HG03159 (cell line): ENCODE data around the gene TRAPPC12.
"Not testable (repeated sequence)": the region's sequence is repeated elsewhere in the genome, so short reads cannot be mapped to it uniquely, and the experiment has no call there.

Experiments
- ATAC-seq: cut with Tn5 transposase; IDR thresholded peaks from one replicate; pipeline ENCODE4 v1.9.1; 2021; ENCODE audit warnings: mild to moderate bottlenecking, moderate library complexity; ENCODE audit not compliant: unreplicated experiment

The TRAPPC12 gene

GRCh38 chr2:3498783-3499394 lies 119.4 kb downstream of the TRAPPC12 start:
- ATAC-seq: no peak

- ATAC-seq: no peak
These were observed 120.9 kb downstream of the TRAPPC12 start for GRCh38 chr2:3500326-3500899.

DNA sequence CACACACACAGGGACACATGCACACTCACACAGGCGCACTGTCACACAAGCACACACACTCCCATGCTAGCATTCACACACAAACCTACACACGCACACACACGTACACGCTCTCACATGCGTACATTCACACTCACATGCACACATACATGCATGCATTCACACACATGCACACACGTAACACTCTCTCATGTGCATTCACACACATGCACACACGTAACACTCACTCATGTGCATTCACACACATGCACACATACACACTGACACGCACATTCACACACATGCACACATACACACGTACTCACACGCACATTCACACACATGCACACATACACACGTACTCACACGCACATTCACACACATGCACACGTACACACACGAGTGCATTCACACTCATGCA lies 123.6 kb downstream of the TRAPPC12 start:
- no peak for ATAC-seq

- ATAC-seq: no peak
These were observed 124.0 kb downstream of the TRAPPC12 start for GRCh38 chr2:3503483-3503882.

DNA sequence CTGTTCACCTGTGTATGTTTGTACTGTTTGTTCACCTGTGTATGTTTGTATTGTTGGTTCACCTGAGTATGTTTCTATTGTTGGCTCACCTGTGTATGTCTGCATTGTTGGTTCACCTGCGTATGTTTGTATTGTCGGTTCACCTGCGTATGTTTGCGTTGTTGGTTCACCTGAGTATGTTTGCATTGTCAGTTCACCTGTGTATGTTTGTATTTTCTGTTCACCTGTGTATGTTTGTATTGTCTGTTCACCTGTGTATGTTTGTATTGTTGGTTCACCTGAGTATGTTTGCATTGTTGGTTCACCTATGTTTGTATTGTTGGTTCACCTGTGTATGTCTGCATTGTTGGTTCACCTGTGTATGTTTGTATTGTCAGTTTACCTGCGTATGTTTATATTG lies 125.2 kb downstream of the TRAPPC12 start:
- no peak for ATAC-seq

- ATAC-seq: no peak
These were observed 126.3 kb downstream of the TRAPPC12 start for GRCh38 chr2:3505771-3506170.

DNA sequence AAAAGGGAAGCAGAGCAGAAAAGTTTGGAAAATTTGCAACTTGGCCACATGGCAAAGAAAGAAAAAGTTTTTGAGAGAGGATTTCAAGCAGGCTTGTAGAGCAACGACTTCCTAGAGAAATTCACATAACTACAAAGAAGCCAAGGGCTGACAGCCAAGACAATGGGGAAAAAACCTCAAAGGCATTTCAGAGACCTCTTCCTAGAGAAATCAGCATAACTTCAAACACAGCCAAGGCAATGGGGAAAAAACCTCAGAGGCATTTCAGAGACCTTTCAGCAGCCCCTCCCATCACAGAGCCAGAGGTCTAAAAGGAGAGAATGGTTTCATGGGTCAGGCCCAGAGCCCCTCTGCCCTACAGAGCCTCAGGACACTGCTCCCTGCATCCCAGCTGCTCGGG lies 132.6 kb downstream of the TRAPPC12 start:
- ATAC-seq: no peak

DNA sequence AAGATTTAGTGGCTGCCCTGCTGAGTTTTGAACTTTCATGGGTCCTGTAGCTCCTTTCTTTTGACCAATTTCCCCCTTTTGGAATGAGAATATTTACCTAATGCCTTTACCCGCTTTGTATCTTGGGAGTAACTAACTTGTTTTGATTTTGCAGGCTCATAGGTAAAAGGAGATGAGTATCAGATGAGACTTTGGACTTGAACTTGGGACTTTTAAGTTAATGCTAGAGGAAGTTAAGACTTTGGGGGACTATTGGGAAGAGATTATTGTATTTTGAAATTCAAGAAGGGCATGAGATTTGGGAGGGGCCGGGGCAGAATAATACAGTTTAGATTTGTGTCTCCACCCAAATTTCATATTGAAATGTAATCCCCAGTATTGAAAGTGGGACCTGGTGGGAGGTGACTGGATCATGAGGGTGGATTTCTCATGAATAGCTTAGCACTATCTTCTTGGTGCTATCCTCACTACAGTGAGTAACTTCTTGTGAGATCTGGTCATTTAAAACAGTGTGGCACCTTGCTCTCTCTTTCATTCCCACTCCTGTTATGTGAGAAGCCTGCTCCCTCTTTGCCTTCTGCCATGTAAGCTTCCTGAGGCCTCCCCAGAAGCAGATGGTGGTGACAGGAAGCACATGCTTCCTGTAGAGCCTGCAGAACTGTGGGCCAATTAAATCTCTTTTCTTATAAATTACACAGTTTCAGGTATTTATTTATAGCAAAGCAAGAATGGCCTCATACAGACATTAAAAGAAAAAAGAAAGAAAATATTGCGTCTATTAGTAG lies 133.7 kb downstream of the TRAPPC12 start:
- no peak for ATAC-seq

GRCh38 chr2:3515438-3515837 lies 135.9 kb downstream of the TRAPPC12 start:
- not testable (repeated sequence) for ATAC-seq

DNA sequence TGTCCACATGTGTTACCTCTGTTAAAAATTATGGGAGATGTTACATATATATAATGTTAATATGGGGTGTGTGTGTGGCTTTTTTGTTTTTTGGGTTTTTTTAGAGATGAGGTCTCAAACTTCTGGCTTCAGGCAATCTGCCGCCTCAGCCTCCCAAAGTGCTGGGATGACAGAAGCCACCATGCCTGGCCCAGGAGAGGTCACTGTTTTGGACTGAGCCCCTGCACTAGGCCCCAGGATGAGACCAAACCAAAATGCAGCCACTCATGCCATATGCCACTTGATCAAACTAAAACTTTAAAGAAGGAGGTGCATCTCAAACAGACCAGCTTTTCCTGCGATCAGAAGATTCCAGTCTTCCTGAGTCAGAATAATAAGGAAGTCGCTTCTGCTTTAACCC lies 137.3 kb downstream of the TRAPPC12 start:
- no peak for ATAC-seq

DNA sequence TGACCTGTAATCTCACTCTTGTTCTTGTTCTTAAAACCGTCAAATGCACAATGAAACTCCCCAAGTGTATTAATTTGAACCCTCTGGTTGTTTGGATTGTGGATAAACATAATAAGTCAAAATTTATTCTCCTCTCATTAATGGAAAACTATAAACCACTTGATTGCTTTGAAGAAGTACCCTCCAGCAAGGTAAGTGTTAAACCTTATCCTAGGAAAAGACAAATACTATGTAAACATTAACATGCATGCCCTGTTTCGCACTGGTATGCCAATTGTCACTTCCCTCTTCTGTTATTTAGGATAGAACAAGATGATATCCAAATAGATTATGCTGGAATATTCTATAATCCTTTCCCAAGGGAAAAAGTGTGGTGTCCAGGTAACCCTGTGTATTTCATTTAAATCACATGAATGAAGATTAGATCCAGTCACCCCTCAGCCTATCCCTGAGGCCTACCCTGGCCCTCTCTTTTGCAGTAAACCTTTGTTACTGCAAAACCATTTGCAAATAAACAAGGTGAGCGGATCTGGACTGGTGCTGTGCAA lies 138.5 kb downstream of the TRAPPC12 start:
- ATAC-seq: no peak

- peak; percentile 86 for ATAC-seq
These were observed 139.2 kb downstream of the TRAPPC12 start for GRCh38 chr2:3518496-3519254.

GRCh38 chr2:3519255-3520205 lies 140.0 kb downstream of the TRAPPC12 start, which contains the start of gene ADI1:
Gene ADI1 (minus strand): TSS chr2:3519531. CDS start chr2:3519487, 44 bp downstream.
- ATAC-seq: peak; percentile 60

DNA sequence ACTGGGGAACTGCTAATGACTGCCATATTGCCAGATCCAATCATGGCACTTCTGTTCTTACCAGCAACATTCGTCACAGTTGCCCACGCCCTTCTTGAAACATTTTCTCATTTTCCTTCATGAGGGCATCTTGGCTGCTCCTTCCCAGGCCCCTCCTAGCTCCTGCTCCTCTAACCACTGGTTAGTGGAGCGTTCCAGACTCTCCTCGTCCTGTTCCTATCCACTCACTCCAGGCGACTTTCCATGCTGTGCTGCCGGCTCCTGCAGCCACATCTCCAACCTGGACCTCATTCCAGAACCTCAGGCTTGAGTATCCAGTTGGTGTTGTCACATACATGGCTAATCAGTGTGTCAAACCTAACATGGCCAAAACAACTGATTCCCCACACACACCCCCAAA lies 141.1 kb downstream of the TRAPPC12 start:
- ATAC-seq: no peak

DNA sequence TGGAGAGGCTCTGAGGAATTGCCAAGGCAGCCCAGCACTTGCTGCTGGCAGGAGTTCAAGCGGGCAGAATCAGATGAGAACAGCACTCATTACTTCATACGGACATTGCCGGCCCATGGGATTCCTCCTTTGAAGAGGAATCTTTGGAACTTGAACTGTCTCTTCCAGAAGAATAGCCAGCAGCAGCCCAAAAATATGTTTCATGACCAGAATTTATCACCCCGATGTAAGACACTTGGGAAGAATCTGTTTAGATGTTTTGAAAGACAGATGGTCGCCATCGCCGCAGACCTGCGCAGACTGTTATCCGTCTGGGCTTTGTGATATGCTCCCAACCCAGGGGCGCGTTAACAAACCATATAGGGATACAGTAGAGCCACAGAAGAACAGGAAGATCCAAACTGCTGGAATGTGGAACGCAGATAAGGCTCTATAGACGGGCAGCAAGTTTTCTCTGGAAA lies 143.5 kb downstream of the TRAPPC12 start:
- no peak for ATAC-seq

- ATAC-seq: no peak
These were observed 144.1 kb downstream of the TRAPPC12 start for GRCh38 chr2:3523551-3524041.

DNA sequence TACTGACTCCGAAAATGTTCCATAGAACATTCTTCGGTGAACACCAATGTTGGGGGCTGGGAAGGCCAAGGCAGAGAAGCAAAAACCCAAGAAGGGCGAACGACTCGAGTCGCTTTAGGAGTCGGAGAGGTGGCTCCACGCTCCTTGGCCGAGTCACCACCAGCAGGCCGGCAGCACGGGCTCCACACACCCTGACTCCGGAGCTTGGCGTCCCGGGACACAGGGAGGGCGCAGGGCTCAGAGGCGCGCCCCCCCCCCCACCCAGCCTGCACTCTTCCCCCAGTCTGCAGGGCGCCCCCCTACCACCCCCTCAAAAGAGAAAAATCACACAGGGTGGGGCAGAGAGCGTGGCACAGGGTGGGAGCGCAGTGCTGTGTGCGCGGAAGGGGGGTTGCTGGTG lies 147.4 kb downstream of the TRAPPC12 start:
- no peak for ATAC-seq

GRCh38 chr2:3527886-3528785 lies 148.6 kb downstream of the TRAPPC12 start:
- no peak for ATAC-seq
